Activated naive CD8-positive, alpha-beta T cell (primary cell): ENCODE results near the gene PBX1.

Source experiments
- H3K27ac Mint-ChIP-seq: one replicate; pipeline ENCODE4 v1.8.0; 2021; ENCODE audit warnings: mixed read lengths
- H3K27me3 Mint-ChIP-seq: one replicate; pipeline ENCODE4 v1.8.0; 2021; ENCODE audit warnings: mixed read lengths
- H3K36me3 Mint-ChIP-seq: one replicate; pipeline ENCODE4 v1.8.0; 2021; ENCODE audit warnings: mixed read lengths
- H3K4me1 Mint-ChIP-seq: one replicate; pipeline ENCODE4 v1.8.0; 2021; ENCODE audit warnings: low read depth, mixed read lengths
- H3K4me3 Mint-ChIP-seq: one replicate; pipeline ENCODE4 v1.8.0; 2021; ENCODE audit warnings: mild to moderate bottlenecking, mixed read lengths
- H3K9me3 Mint-ChIP-seq: one replicate; pipeline ENCODE4 v1.8.0; 2021; ENCODE audit warnings: low read depth, mixed read lengths

The PBX1 gene

GRCh38 chr1:164753521-164754077 is 194.6 kb downstream of the PBX1 start:
- Mint-ChIP-seq H3K4me1 (no peaks in the 10 kb centered on the region), H3K4me3 (no peak overlapping the region), H3K27ac (no peak overlapping the region), H3K36me3 (no peaks in the 10 kb centered on the region), H3K9me3 (no peaks in the 10 kb centered on the region), H3K27me3 (peaks cover 1% of the 10 kb centered on the region)

- H3K4me3 Mint-ChIP-seq: no peak overlapping the region
- peaks cover 1% of the 10 kb centered on the region for H3K27me3 Mint-ChIP-seq
- no peak overlapping the region for H3K27ac Mint-ChIP-seq
- H3K4me1 Mint-ChIP-seq: no peaks in the 10 kb centered on the region
- no peaks in the 10 kb centered on the region for H3K9me3 Mint-ChIP-seq
- H3K36me3 Mint-ChIP-seq: no peaks in the 10 kb centered on the region
These were observed 195.2 kb downstream of the PBX1 start for GRCh38 chr1:164754088-164754600.

- H3K9me3 Mint-ChIP-seq: no peaks in the 10 kb centered on the region
- H3K4me3 Mint-ChIP-seq: no peak overlapping the region
- no peak overlapping the region for H3K27ac Mint-ChIP-seq
- H3K36me3 Mint-ChIP-seq: no peaks in the 10 kb centered on the region
- H3K4me1 Mint-ChIP-seq: no peaks in the 10 kb centered on the region
- H3K27me3 Mint-ChIP-seq: peaks cover 1% of the 10 kb centered on the region
These were observed 196.7 kb downstream of the PBX1 start for GRCh38 chr1:164755690-164756089.

DNA sequence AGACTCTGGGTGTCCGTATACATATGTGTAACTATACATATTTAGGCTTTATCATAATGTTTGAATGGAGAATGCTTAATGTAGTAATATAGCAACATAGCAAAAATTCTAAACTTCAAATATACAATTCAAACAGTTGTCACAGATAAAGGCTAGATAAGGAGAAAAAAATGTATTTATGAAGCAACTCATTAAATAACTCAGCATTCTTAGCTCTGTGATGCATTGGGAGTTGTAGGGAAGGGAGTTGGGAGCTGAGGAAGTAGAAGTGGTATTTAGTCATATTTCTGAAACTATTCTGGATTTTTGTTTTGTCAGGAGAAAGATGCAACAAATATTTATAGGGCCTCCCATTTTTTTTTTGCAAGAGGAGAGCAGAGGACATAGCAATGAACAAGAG is 197.8 kb downstream of the PBX1 start:
- Mint-ChIP-seq H3K4me3 (no peak overlapping the region), H3K9me3 (no peaks in the 10 kb centered on the region), H3K27ac (no peak overlapping the region), H3K36me3 (no peaks in the 10 kb centered on the region), H3K4me1 (no peaks in the 10 kb centered on the region), H3K27me3 (peaks cover 1% of the 10 kb centered on the region)

DNA sequence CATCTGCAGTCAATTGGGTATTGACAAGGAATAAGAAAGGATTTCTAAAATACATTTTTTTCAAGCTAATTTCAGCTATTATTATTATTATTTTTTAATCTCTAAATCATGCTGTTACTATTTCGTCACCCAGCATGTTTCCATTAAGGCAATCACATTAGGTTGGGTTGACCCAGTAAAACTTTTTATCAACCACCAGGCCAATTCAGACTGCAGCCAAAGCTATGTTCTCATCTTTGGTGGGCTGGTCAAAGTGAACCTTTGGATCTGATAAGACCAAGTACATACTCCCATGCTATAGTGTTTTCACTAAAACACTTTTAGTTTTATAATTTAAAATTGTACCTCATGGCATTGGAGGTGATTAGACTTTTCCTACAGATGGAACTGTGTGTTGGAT is 198.6 kb downstream of the PBX1 start:
- H3K9me3 Mint-ChIP-seq: no peaks in the 10 kb centered on the region
- no peaks in the 10 kb centered on the region for H3K4me1 Mint-ChIP-seq
- H3K4me3 Mint-ChIP-seq: no peak overlapping the region
- no peaks in the 10 kb centered on the region for H3K36me3 Mint-ChIP-seq
- H3K27me3 Mint-ChIP-seq: peaks cover 1% of the 10 kb centered on the region
- no peak overlapping the region for H3K27ac Mint-ChIP-seq

DNA sequence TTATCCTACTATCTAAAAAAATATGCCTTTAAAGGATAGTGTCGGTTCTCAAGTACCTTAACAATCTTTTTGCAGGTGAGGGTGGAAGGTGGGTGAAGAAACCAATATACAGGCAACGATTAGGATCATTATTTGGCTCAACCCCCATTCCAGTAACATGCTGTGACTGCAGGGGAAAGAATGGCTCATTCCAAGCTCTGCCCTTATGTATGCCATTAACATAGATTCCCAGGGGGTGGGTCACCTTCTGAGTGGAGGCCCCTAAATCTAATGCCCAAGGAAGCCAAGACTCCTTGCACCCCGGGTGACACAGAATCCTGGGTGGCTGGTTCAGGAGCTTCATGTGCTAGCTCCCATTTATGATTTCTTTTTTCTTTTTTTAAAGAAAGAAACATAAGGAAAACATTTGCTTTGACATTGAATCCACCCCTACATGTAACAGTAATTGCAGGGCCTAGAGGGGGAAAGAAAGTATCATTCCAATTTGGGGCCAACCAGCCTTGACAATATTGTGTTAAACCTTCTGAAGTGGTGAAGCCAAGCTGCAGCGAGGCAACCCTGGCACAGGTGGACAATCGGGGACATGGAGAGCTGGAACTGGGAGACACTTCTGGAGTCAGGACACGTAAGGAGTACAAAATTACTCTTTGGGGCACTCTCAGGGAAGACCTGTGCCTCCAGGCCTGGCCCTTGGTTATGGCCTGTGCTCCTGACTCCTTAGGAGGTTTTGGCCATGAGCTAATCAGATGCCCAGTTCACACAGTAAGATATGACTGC is 200.3 kb downstream of the PBX1 start:
- Mint-ChIP-seq H3K9me3 (no peaks in the 10 kb centered on the region), H3K27me3 (peaks cover 1% of the 10 kb centered on the region), H3K4me3 (no peak overlapping the region), H3K4me1 (no peaks in the 10 kb centered on the region), H3K27ac (no peak overlapping the region), H3K36me3 (no peaks in the 10 kb centered on the region)

GRCh38 chr1:164759979-164760469 is 201.0 kb downstream of the PBX1 start:
- Mint-ChIP-seq H3K36me3 (no peaks in the 10 kb centered on the region), H3K4me3 (no peak overlapping the region), H3K27ac (no peak overlapping the region), H3K9me3 (no peaks in the 10 kb centered on the region), H3K4me1 (no peaks in the 10 kb centered on the region), H3K27me3 (peaks cover 1% of the 10 kb centered on the region)

DNA sequence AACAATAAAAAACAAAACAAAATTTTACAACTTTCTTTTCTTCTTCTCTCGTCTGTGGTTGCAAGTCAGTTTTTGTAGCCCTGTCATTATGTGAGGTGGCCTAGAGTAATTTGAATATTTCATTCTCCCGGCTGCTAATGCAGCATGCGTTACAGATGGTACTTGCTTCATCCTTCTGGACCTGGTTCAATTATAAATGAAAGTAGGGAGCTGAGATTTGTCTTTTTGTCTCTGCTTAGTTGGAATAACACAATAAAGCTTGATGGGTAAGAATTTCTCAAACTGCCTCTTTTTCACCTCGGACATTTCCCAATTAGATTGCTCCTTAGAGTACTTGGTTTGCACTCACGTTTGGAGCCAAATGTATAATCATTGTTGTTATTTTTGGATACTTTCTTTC is 201.6 kb downstream of the PBX1 start:
- Mint-ChIP-seq H3K27ac (no peak overlapping the region), H3K4me1 (no peaks in the 10 kb centered on the region), H3K9me3 (no peaks in the 10 kb centered on the region), H3K4me3 (no peak overlapping the region), H3K36me3 (no peaks in the 10 kb centered on the region), H3K27me3 (peaks cover 1% of the 10 kb centered on the region)

DNA sequence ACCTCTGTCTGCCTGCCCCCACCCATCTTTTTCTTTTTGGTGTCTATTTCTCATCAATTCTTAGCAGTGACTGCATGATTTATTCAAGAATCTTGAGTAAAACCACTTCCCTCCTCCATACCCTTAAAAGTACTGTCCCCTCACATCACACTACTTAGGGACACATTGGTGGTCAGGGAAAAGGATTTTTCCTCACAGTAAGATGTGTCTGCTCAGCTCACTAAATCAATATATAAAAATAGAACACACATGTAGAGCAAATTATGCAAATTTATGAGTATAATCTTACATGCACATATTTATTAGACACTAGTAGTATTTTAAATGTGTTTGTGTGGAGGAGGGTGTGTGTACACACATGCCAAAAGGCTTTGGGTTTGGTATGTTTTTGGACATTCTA is 202.0 kb downstream of the PBX1 start:
- Mint-ChIP-seq H3K27ac (no peak overlapping the region), H3K27me3 (peaks cover 1% of the 10 kb centered on the region), H3K9me3 (no peaks in the 10 kb centered on the region), H3K36me3 (no peaks in the 10 kb centered on the region), H3K4me3 (no peak overlapping the region), H3K4me1 (no peaks in the 10 kb centered on the region)

DNA sequence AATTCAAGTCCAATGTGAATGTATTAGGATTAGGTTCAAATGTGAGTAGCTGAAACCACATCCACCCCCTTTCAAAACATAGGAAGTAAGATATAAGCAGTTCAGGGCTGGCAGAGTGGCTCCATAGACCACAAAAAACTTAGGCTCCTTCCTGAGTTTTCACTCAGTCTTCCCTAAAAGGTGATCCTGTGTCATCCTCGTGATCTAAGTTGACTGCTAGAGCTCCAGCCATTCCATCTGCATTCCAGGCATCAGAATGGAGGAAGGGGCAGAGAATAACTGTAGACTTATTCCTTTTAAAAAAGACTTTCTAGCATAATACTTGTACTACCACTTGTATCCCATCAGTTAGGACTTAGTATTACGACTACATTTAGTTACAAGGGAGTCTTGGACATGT is 204.1 kb downstream of the PBX1 start:
- Mint-ChIP-seq H3K36me3 (no peaks in the 10 kb centered on the region), H3K9me3 (no peaks in the 10 kb centered on the region), H3K4me1 (no peaks in the 10 kb centered on the region), H3K27ac (no peak overlapping the region), H3K27me3 (no peaks in the 10 kb centered on the region), H3K4me3 (no peak overlapping the region)

- no peaks in the 10 kb centered on the region for H3K36me3 Mint-ChIP-seq
- H3K27me3 Mint-ChIP-seq: no peaks in the 10 kb centered on the region
- H3K4me3 Mint-ChIP-seq: no peak overlapping the region
- H3K27ac Mint-ChIP-seq: no peak overlapping the region
- H3K9me3 Mint-ChIP-seq: no peaks in the 10 kb centered on the region
- no peaks in the 10 kb centered on the region for H3K4me1 Mint-ChIP-seq
These were observed 205.3 kb downstream of the PBX1 start for GRCh38 chr1:164764333-164764732.

GRCh38 chr1:164765557-164765956 is 206.6 kb downstream of the PBX1 start:
- Mint-ChIP-seq H3K4me3 (no peak overlapping the region), H3K36me3 (no peaks in the 10 kb centered on the region), H3K4me1 (no peaks in the 10 kb centered on the region), H3K27ac (no peak overlapping the region), H3K9me3 (no peaks in the 10 kb centered on the region), H3K27me3 (no peaks in the 10 kb centered on the region)

GRCh38 chr1:164765992-164766720 is 207.2 kb downstream of the PBX1 start:
- Mint-ChIP-seq H3K27me3 (no peaks in the 10 kb centered on the region), H3K27ac (no peak overlapping the region), H3K36me3 (no peaks in the 10 kb centered on the region), H3K4me3 (no peak overlapping the region), H3K4me1 (no peaks in the 10 kb centered on the region), H3K9me3 (no peaks in the 10 kb centered on the region)

DNA sequence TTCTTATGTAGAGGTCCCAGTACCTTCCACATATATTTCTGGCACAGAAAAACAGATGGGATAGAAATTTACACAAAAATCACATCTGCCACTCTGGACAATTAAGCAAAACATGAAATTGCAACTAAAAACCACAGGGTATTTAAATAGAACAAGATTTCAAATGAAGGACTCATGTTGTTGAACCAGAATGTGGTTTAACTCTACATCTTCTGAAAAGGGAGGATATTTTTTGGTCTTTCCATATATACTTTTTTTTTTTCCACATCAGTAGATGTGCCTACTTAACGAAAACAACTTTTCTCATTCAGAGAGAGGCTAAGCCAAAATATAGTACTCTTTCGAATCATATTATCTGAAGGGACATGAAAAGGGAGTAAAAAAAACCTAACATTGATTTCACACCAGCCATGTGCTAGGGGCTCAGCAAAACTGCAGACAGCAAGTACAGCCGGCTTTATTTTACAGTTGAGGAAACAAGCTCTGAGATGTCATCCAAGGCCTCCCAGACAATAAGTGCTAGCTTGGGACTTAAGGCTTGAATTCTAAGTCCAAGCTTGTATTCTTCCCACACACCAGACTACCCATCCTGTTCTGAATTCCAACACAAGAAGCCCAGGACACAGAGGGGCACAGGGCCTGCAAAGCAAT is 208.9 kb downstream of the PBX1 start:
- Mint-ChIP-seq H3K27me3 (no peaks in the 10 kb centered on the region), H3K9me3 (no peaks in the 10 kb centered on the region), H3K36me3 (no peaks in the 10 kb centered on the region), H3K4me3 (no peak overlapping the region), H3K4me1 (no peaks in the 10 kb centered on the region), H3K27ac (no peak overlapping the region)

DNA sequence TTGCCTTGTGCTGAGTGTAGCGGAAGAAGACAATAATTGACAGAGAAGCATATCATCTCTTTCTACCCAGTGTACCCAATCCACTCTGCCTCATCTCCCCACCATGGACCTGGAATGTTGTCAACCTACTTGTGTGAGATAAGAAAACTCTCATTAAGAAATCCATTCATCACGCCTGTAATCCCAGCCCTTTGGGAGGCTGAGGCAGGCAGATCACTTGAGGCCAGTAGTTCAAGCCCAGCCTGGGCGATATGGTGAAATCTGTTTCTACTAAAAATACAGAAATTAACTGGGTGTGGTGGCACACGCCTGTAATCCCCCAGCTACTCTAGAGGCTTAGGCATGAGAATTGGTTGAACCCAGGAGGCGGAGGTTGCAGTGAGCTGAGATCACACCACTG is 209.6 kb downstream of the PBX1 start:
- no peaks in the 10 kb centered on the region for H3K9me3 Mint-ChIP-seq
- H3K4me1 Mint-ChIP-seq: no peaks in the 10 kb centered on the region
- H3K27ac Mint-ChIP-seq: no peak overlapping the region
- H3K27me3 Mint-ChIP-seq: no peaks in the 10 kb centered on the region
- no peaks in the 10 kb centered on the region for H3K36me3 Mint-ChIP-seq
- no peak overlapping the region for H3K4me3 Mint-ChIP-seq
